Measurements from ENCODE around the gene TSC1. TPM values are rescaled to one million over a fixed set of nuclear protein-coding genes. Genes with fewer than 3 reads are reported as not detected.

Gene TSC1
- total and polyA plus RNA-seq, 2 experiments from 2014 or later, result 23.7 to 48.0 TPM

- Mint-ChIP-seq H3K36me3 (ENCODE audit: low read depth) (no peaks in the 10 kb centered on the region), H3K27me3 (ENCODE audit: insufficient read depth, low read depth, poor library complexity) (peaks cover 12% of the 10 kb centered on the region), H3K4me3 (peak overlapping the region; percentile 90), H3K4me1 (peaks cover 57% of the 10 kb centered on the region), H3K27ac (no peak overlapping the region), H3K9me3 (no peaks in the 10 kb centered on the region; the same call in 2 of the 3 replicates)
- Histone ChIP-seq H3K36me3 (ENCODE audit: insufficient read depth) (no peaks in the 10 kb centered on the region), H3K27me3 (ENCODE audit: insufficient read depth) (no peaks in the 10 kb centered on the region), H3K79me2 (replicated peaks; ENCODE audit: insufficient read depth) (peaks cover 66% of the 10 kb centered on the region), H3K4me1 (ENCODE audit: insufficient read depth) (peaks cover 37% of the 10 kb centered on the region), H3F3A (replicated peaks; ENCODE audit: low read depth) (no peaks in the 10 kb centered on the region), H3K4me2 (peak overlapping the region; percentile 89), H4K20me1 (replicated peaks; ENCODE audit: insufficient read depth) (peaks cover 8% of the 10 kb centered on the region; the same call in 1 of the 2 replicates), H2AFZ (no peak overlapping the region), H3K4me3 (peak overlapping the region; percentile 99), H3K9me2 (ENCODE audit: insufficient read depth) (no peaks in the 10 kb centered on the region), H3K27ac (ENCODE audit: low read depth) (no peak overlapping the region)
- no peak for ATAC-seq
- no peak for DNase-seq (ENCODE audit: low spot score)
- TF ChIP-seq ZNF331 (CRISPR knock-in tag; IDR thresholded peaks at IDR 0.05; ENCODE audit: low read depth) (no peak), ZNF462 (CRISPR knock-in tag; IDR thresholded peaks at IDR 0.05) (no peak), REST (IDR thresholded peaks at IDR 0.05; ENCODE audit: unreplicated experiment) (no peak), JUNB (IDR thresholded peaks at IDR 0.05; ENCODE audit: unreplicated experiment) (no peak), EZH2phosphoT487 (IDR thresholded peaks at IDR 0.05; ENCODE audit: unreplicated experiment) (no peak), EZH2 (IDR thresholded peaks at IDR 0.05; ENCODE audit: low read depth, unreplicated experiment) (no peak), ZNF114 (CRISPR knock-in tag; IDR thresholded peaks at IDR 0.05) (no peak), CTCF (conservative IDR thresholded peaks at IDR 0.05; ENCODE audit: low read depth in 2 of 2) (no peak), POLR2AphosphoS5 (IDR thresholded peaks at IDR 0.05; ENCODE audit: low read depth) (no peak), CREB1 (CRISPR knock-in tag; IDR thresholded peaks at IDR 0.05; ENCODE audit: low read depth) (no peak)
These were observed 1.8 kb downstream of the TSC1 start for GRCh38 chr9:132942541-132943182.

Measured in GM23338 (cell line).